WTC11 (cell line): ENCODE results near the gene LPIN2. TPM values are rescaled to one million over a fixed set of nuclear protein-coding genes. Genes with fewer than 3 reads are reported as not detected.
A peak's percentile ranks its signal among the peaks of the same experiment; 100 is the strongest.

Experiments
- ATAC-seq: fragments of 200-7000 bp; cut with Tn5 transposase; 2 replicates; pipeline ENCODE4 v1.10.0; 2021; ENCODE audit warnings: mild to moderate bottlenecking, moderate library complexity
- CTCF ChIA-PET: fragments of 300-600 bp; sonication (Branson Sonifier 250); formaldehyde crosslinking; loops from one replicate; lab custom pipeline; 2021; ENCODE audit warnings: antibody characterized with exemption; lab: Charles Lee
- POLR2A ChIA-PET: fragments of 350-600 bp; sonication (Branson Sonifier 250); formaldehyde crosslinking; loops from one replicate; lab custom pipeline; 2021; ENCODE audit warnings: antibody characterized with exemption; lab: Charles Lee
- DNase-seq: peaks from one replicate; pipeline ENCODE4 v3.0.0; 2021; ENCODE audit warnings: low spot score
- H3K27ac Mint-ChIP-seq: 2 replicates; pipeline ENCODE4 v1.8.0; 2021; ENCODE audit warnings: mixed read lengths
- H3K27me3 Mint-ChIP-seq: 2 replicates; pipeline ENCODE4 v1.8.0; 2021; ENCODE audit warnings: low read depth, mild to moderate bottlenecking, moderate library complexity, mixed read lengths
- H3K36me3 Mint-ChIP-seq: 2 replicates; pipeline ENCODE4 v1.8.0; 2021; ENCODE audit warnings: mixed read lengths
- H3K4me1 Mint-ChIP-seq: 2 replicates; pipeline ENCODE4 v1.8.0; 2022; ENCODE audit warnings: mixed read lengths
- H3K4me3 Mint-ChIP-seq: 2 replicates; pipeline ENCODE4 v1.8.0; 2021; ENCODE audit warnings: mild to moderate bottlenecking, moderate library complexity, mixed read lengths
- H3K9me3 Mint-ChIP-seq: 2 replicates; pipeline ENCODE4 v1.8.0; 2021; ENCODE audit warnings: mixed read lengths
- AR ChIP-seq: fragments of 250-450 bp; sonication (Bioruptor Pico); IDR thresholded peaks from 2 replicates; pipeline ENCODE4 v1.9.0; 2021; ENCODE audit warnings: mild to moderate bottlenecking
- ATF1 ChIP-seq: sonication (generic); formaldehyde crosslinking; IDR thresholded peaks from 2 replicates; pipeline ENCODE4 v1.8.1; 2023; ENCODE audit warnings: mild to moderate bottlenecking, moderate library complexity, missing genetic modification reagents
- ATF2 ChIP-seq: sonication (generic); formaldehyde crosslinking; IDR thresholded peaks from 2 replicates; pipeline ENCODE4 v1.8.1; 2022; ENCODE audit warnings: low read depth, missing genetic modification reagents, borderline replicate concordance
- CBFB ChIP-seq: sonication (generic); formaldehyde crosslinking; IDR thresholded peaks from 2 replicates; pipeline ENCODE4 v1.8.1; 2022; ENCODE audit warnings: mild to moderate bottlenecking, low read depth, missing genetic modification reagents
- CTCF ChIP-seq: fragments of 200-600 bp; IDR thresholded peaks from 2 replicates; pipeline ENCODE4 v1.8.0; 2022; ENCODE audit warnings: antibody characterized with exemption
- ELF4 ChIP-seq: sonication (generic); formaldehyde crosslinking; IDR thresholded peaks from 2 replicates; pipeline ENCODE4 v1.8.1; 2022; ENCODE audit warnings: low read depth, mild to moderate bottlenecking, moderate library complexity, missing genetic modification reagents
- ERG ChIP-seq: fragments of 250-450 bp; sonication (Bioruptor Pico); IDR thresholded peaks from 2 replicates; pipeline ENCODE4 v1.8.0; 2021; ENCODE audit warnings: mild to moderate bottlenecking
- ETV6 ChIP-seq: sonication (generic); formaldehyde crosslinking; IDR thresholded peaks from 2 replicates; pipeline ENCODE4 v1.8.1; 2022; ENCODE audit warnings: mild to moderate bottlenecking, missing genetic modification reagents
- FOXJ3 ChIP-seq: sonication (generic); formaldehyde crosslinking; IDR thresholded peaks from 2 replicates; pipeline ENCODE4 v1.9.0; 2021; ENCODE audit warnings: missing genetic modification reagents, mild to moderate bottlenecking, borderline replicate concordance
- GRHL2 ChIP-seq: fragments of 250-450 bp; sonication (Bioruptor Pico); IDR thresholded peaks from 2 replicates; pipeline ENCODE4 v1.8.0; 2022; ENCODE audit warnings: mild to moderate bottlenecking, moderate library complexity; ENCODE audit not compliant: insufficient replicate concordance, severe bottlenecking
- HMGA2 ChIP-seq: fragments of 250-450 bp; sonication (Bioruptor Pico); IDR thresholded peaks from 2 replicates; pipeline ENCODE4 v1.4.0; 2021; ENCODE audit warnings: mild to moderate bottlenecking, moderate library complexity
- IRF1 ChIP-seq: sonication (generic); formaldehyde crosslinking; IDR thresholded peaks from 2 replicates; pipeline ENCODE4 v1.8.0; 2023; ENCODE audit warnings: missing genetic modification reagents
- MXD4 ChIP-seq: fragments of 250-450 bp; sonication (Bioruptor Pico); IDR thresholded peaks from 2 replicates; pipeline ENCODE4 v1.8.0; 2021; ENCODE audit warnings: mild to moderate bottlenecking, moderate library complexity, borderline replicate concordance
- MYBL2 ChIP-seq: sonication (generic); formaldehyde crosslinking; IDR thresholded peaks from 2 replicates; pipeline ENCODE4 v1.8.1; 2023; ENCODE audit warnings: mild to moderate bottlenecking, moderate library complexity, missing genetic modification reagents
- NR3C1 ChIP-seq: sonication (generic); formaldehyde crosslinking; conservative IDR thresholded peaks from 2 replicates; pipeline ENCODE4 v1.8.1; 2023; ENCODE audit warnings: low read depth, mild to moderate bottlenecking, missing genetic modification reagents
- PRRX2 ChIP-seq: fragments of 250-450 bp; sonication (Bioruptor Pico); IDR thresholded peaks from 2 replicates; pipeline ENCODE4 v1.8.0; 2021; ENCODE audit warnings: mild to moderate bottlenecking
- TEAD1 ChIP-seq: sonication (generic); formaldehyde crosslinking; IDR thresholded peaks from 2 replicates; pipeline ENCODE4 v1.8.0; 2022; ENCODE audit warnings: mild to moderate bottlenecking, missing genetic modification reagents
- ZNF219 ChIP-seq: sonication (generic); formaldehyde crosslinking; IDR thresholded peaks from 2 replicates; pipeline ENCODE4 v1.8.0; 2023; ENCODE audit warnings: missing genetic modification reagents, mild to moderate bottlenecking, borderline replicate concordance
- ZNF232 ChIP-seq: sonication (generic); formaldehyde crosslinking; IDR thresholded peaks from 2 replicates; pipeline ENCODE4 v1.8.0; 2022; ENCODE audit warnings: mild to moderate bottlenecking, missing genetic modification reagents
- ZNF317 ChIP-seq: sonication (generic); formaldehyde crosslinking; IDR thresholded peaks from 2 replicates; pipeline ENCODE4 v1.8.1; 2023; ENCODE audit warnings: low read depth, mild to moderate bottlenecking, moderate library complexity, missing genetic modification reagents, borderline replicate concordance
- total RNA-seq: library from RNA; stranded (reverse); gene quantifications from 3 replicates; pipeline ENCODE4 v1.2.3, GENCODE V29; 2021

LPIN2 gene
- total RNA-seq, 1 experiment from 2014 or later = 11.8 TPM

- CTCF ChIA-PET = no interaction called here
- Mint-ChIP-seq H3K9me3 (no peaks in the 10 kb centered on the region), H3K4me3 (no peak overlapping the region), H3K36me3 (peaks cover 13% of the 10 kb centered on the region), H3K27ac (peak overlapping the region; percentile 87), H3K4me1 (peaks cover 50% of the 10 kb centered on the region), H3K27me3 (no peaks in the 10 kb centered on the region)
- ATAC-seq (no peak), DNase-seq (no peak)
- POLR2A ChIA-PET = no interaction called here
- TF ChIP-seq IRF1 (CRISPR knock-in tag) (no peak), AR (CRISPR knock-in tag) (no peak), ATF2 (CRISPR knock-in tag) (no peak), TEAD1 (CRISPR knock-in tag) (no peak), NR3C1 (no peak), ELF4 (CRISPR knock-in tag) (no peak), ATF1 (CRISPR knock-in tag) (no peak)
Observed at GRCh38 chr18:2982022-2982421, 30.9 kb downstream of the LPIN2 start.

GRCh38 chr18:2981212-2981728, 31.7 kb downstream of the LPIN2 start:
- no peaks in the 10 kb centered on the region for H3K27me3 Mint-ChIP-seq
- no peaks in the 10 kb centered on the region for H3K9me3 Mint-ChIP-seq
- peak overlapping the region; percentile 87 for H3K27ac Mint-ChIP-seq
- ChIA-PET CTCF (interaction anchor here (1.3 kb wide), 1 partner anchor 685 kb away, joined by 3 read pairs; no protein-coding TSS in a partner anchor), POLR2A (no interaction called here)
- DNase-seq (no peak), ATAC-seq (no peak)
- peak overlapping the region; percentile 11 for H3K4me3 Mint-ChIP-seq
- H3K4me1 Mint-ChIP-seq = peaks cover 49% of the 10 kb centered on the region
- peaks cover 13% of the 10 kb centered on the region for H3K36me3 Mint-ChIP-seq
- TF ChIP-seq HMGA2 (CRISPR knock-in tag) (no peak), ETV6 (CRISPR knock-in tag) (no peak), FOXJ3 (CRISPR knock-in tag) (no peak), PRRX2 (CRISPR knock-in tag) (no peak), ERG (no peak), CTCF (no peak), ZNF317 (CRISPR knock-in tag) (no peak), MYBL2 (no peak), ZNF219 (CRISPR knock-in tag) (no peak), GRHL2 (CRISPR knock-in tag) (no peak), ZNF232 (CRISPR knock-in tag) (no peak), MXD4 (CRISPR knock-in tag) (no peak), CBFB (CRISPR knock-in tag) (no peak)
